HepG2 (cell line): ENCODE data around the gene ACAP1. TPM values are rescaled to one million over a fixed set of nuclear protein-coding genes. Genes with fewer than 3 reads are reported as not detected.
A peak's percentile ranks its signal among the peaks of the same experiment; 100 is the strongest.

ENCODE experiments used
- DR1 ChIP-seq: sonication (generic); formaldehyde crosslinking; IDR thresholded peaks from 2 replicates; pipeline ENCODE4 v1.8.0; 2021; ENCODE audit warnings: mild to moderate bottlenecking, missing genetic modification reagents, inconsistent platforms
- ETV5 ChIP-seq: IDR thresholded peaks from 2 replicates; pipeline ENCODE4 v1.6.1; 2018; ENCODE audit warnings: missing biosample characterization, missing genetic modification reagents, inconsistent platforms, borderline replicate concordance
- FOXJ3 ChIP-seq: sonication (generic); formaldehyde crosslinking; IDR thresholded peaks from 2 replicates; pipeline ENCODE4 v1.4.0; 2020; ENCODE audit warnings: missing genetic modification reagents, mild to moderate bottlenecking, borderline replicate concordance
- KDM1A ChIP-seq: IDR thresholded peaks from 2 replicates; pipeline ENCODE4 v1.6.1; 2016; ENCODE audit warnings: missing compliant biosample characterization
- NR2C2 ChIP-seq: sonication (generic); formaldehyde crosslinking; IDR thresholded peaks from 2 replicates; pipeline ENCODE4 v1.4.0; 2020; ENCODE audit warnings: missing genetic modification reagents, mild to moderate bottlenecking, moderate library complexity, borderline replicate concordance
- PRMT3 ChIP-seq: sonication (generic); formaldehyde crosslinking; IDR thresholded peaks from 2 replicates; pipeline ENCODE4 v1.8.1; 2022; ENCODE audit warnings: low read depth, mild to moderate bottlenecking, moderate library complexity, missing genetic modification reagents, borderline replicate concordance
- RBM39 ChIP-seq: fragments of 200-400 bp; formaldehyde crosslinking; IDR thresholded peaks from one replicate; pipeline ENCODE4 v1.6.1; 2018; ENCODE audit warnings: antibody characterized with exemption, mild to moderate bottlenecking, low read depth, low read length; ENCODE audit not compliant: poor library complexity, severe bottlenecking
- SP140L ChIP-seq: sonication (generic); formaldehyde crosslinking; IDR thresholded peaks from 2 replicates; pipeline ENCODE4 v1.4.0; 2020; ENCODE audit warnings: missing genetic modification reagents, borderline replicate concordance
- SSRP1 ChIP-seq: IDR thresholded peaks from 2 replicates; pipeline ENCODE4 v1.6.1; 2016; ENCODE audit warnings: control low read depth
- TAF1 ChIP-seq: sonication (generic); formaldehyde crosslinking; IDR thresholded peaks from 2 replicates; pipeline ENCODE4 v1.4.0; 2020; ENCODE audit warnings: missing genetic modification reagents
- TAF15 ChIP-seq: fragments of 200-400 bp; formaldehyde crosslinking; IDR thresholded peaks from one replicate; pipeline ENCODE4 v1.6.1; 2018; ENCODE audit warnings: mild to moderate bottlenecking, low read depth, low read length; ENCODE audit not compliant: poor library complexity, severe bottlenecking
- YEATS2 ChIP-seq: sonication (generic); formaldehyde crosslinking; IDR thresholded peaks from 2 replicates; pipeline ENCODE4 v1.4.0; 2020; ENCODE audit warnings: missing genetic modification reagents, borderline replicate concordance
- ZFY ChIP-seq: sonication (generic); formaldehyde crosslinking; IDR thresholded peaks from 2 replicates; pipeline ENCODE4 v1.4.0; 2020; ENCODE audit warnings: missing genetic modification reagents
- ZNF24 ChIP-seq: fragments of 450-650 bp; IDR thresholded peaks from 2 replicates; pipeline ENCODE4 v1.6.1; 2017; ENCODE audit warnings: antibody characterized with exemption, mild to moderate bottlenecking
- ZNF407 ChIP-seq: sonication (generic); formaldehyde crosslinking; IDR thresholded peaks from one replicate; pipeline ENCODE4 v1.5.1; 2020; ENCODE audit warnings: mild to moderate bottlenecking, missing genetic modification reagents; ENCODE audit errors: not compliant biosample characterization
- ZNF451 ChIP-seq: sonication (generic); formaldehyde crosslinking; IDR thresholded peaks from 2 replicates; pipeline ENCODE4 v1.5.0; 2020; ENCODE audit warnings: mild to moderate bottlenecking, missing genetic modification reagents
- ZSCAN20 ChIP-seq: sonication (generic); formaldehyde crosslinking; IDR thresholded peaks from 2 replicates; pipeline ENCODE4 v1.4.0; 2020; ENCODE audit warnings: missing genetic modification reagents, mild to moderate bottlenecking, borderline replicate concordance
- ZSCAN5A ChIP-seq: sonication (generic); formaldehyde crosslinking; IDR thresholded peaks from 2 replicates; pipeline ENCODE4 v1.8.0; 2022; ENCODE audit warnings: mild to moderate bottlenecking, missing genetic modification reagents, borderline replicate concordance
- polyA plus RNA-seq, 8 experiments: library from polyadenylated mRNA; depleted of rRNA in 3 of 8; stranded (reverse) in 7 of 8; unstranded in 1 of 8; fragments of >200 nt; fragmentation: Illumina TruSeq in 4 of 8; extraction: Trizol in 4 of 8; gene quantifications; 2 replicates each; pipeline versions ENCODE4 v1.2.1 to v1.2.3, GENCODE V29; 2011 to 2016; ENCODE audit warnings: low read depth in 4 of 8, missing spikeins in 1 of 8, mixed read lengths in 1 of 8; ENCODE audit not compliant: insufficient read depth in 1 of 8
- total RNA-seq, 5 experiments: library from RNA; depleted of rRNA; stranded (reverse); fragments of >200 nt; fragmentation: Illumina TruSeq; extraction: Trizol; gene quantifications; 2 replicates each; pipeline ENCODE4 v1.2.3, GENCODE V29; 2016; ENCODE audit warnings: low read depth in 1 of 5
- TF ChIP-seq, protein P1 (sequence below): IDR thresholded peaks from 2 replicates; pipeline ENCODE4 v1.6.1; 2016; ENCODE audit warnings: missing genetic modification reagents, missing compliant biosample characterization

Gene ACAP1
- total and polyA plus RNA-seq, 2 of the 13 experiments (the other 11 are each of a cell fraction or from before 2014, with no cell fraction given): 1.3 to 2.5 TPM

DNA sequence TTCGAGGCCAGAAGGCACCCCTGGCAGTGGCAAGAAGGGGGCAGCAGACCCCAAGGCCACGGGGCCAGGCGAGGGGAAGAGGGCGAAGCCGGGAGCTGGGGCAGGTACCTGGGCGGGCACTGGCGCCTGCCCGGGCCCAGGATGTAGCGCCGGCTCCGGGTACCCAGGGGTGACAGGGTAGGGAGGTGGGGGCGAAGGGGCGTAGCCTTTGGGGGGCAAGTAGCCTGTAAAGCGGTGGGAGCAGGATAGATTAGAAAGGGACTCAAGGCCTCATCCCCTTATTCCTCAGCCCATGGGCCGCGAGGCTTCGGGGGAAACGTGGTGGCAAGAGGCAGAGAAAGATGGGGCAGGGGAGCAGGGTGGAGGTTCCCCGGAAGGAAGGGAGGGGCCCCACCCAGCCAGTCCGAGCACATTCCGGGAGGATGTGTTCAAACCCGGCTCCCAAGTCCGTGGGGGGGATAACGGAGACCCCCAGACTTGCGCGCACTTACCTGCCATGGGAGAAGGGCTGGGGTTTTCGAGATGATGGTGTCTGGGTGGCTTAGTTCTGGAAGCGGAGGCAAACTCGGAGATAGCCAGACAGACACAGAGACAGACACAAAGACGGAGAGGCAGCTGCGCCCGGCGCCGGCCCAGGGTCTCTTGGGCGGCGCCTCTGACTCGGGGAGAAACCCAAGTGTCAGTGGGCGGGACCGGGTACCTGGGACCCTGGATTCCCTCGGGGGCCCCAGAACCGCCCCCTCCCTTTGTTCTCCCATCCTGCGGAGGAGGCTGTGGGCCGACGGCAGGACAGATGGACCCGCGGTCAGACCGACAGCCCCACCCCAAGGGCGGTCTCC is 57.5 kb downstream of the ACAP1 start (continued):
- TF ChIP-seq ZSCAN5A (no peak), FOXJ3 (CRISPR knock-in tag) (no peak), YEATS2 (CRISPR knock-in tag) (0 out of 2 replicates have a peak, but pooled peaks have one; percentile 2), NR2C2 (CRISPR knock-in tag) (no peak), ZSCAN20 (CRISPR knock-in tag) (no peak), KDM1A (CRISPR knock-in tag) (no peak), TAF1 (CRISPR knock-in tag) (no peak), ZNF451 (CRISPR knock-in tag) (no peak), ZFY (CRISPR knock-in tag) (no peak), SSRP1 (CRISPR knock-in tag) (no peak), DR1 (CRISPR knock-in tag) (no peak), TAF15 (no peak), ETV5 (CRISPR knock-in tag) (no peak), ZNF24 (no peak), RBM39 (no peak), SP140L (CRISPR knock-in tag) (0 out of 2 replicates have a peak, but pooled peaks have one; percentile 41), ZNF407 (CRISPR knock-in tag) (no peak), PRMT3 (CRISPR knock-in tag) (no peak)
- TF ChIP-seq, protein P1, sequence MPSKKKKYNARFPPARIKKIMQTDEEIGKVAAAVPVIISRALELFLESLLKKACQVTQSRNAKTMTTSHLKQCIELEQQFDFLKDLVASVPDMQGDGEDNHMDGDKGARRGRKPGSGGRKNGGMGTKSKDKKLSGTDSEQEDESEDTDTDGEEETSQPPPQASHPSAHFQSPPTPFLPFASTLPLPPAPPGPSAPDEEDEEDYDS: no peak
